GM13977 (cell line): ENCODE measurements around the gene CSMD2.

Source experiments
- DNase-seq: peaks from one replicate; pipeline ENCODE4 v3.0.0; 2012; ENCODE audit warnings: low spot score
- in situ Hi-C: fragments of 300-500 bp; cut with MboI; formaldehyde crosslinking; loops from one replicate; pipeline ENCODE4 v1.12.0; 2022; ENCODE audit warnings: low sequenced_read_pairs, low pct_unique_long_range_greater_than_20kb, mixed read lengths, inconsistent platforms; ENCODE audit not compliant: unreplicated experiment
- TF ChIP-seq, protein P1 (sequence below): IDR thresholded peaks from 2 replicates; pipeline ENCODE4 v1.5.1; 2012; ENCODE audit warnings: mild to moderate bottlenecking, control low read depth; ENCODE audit not compliant: insufficient read depth; ENCODE audit errors: extremely low read depth, missing control alignments

CSMD2 gene

DNA sequence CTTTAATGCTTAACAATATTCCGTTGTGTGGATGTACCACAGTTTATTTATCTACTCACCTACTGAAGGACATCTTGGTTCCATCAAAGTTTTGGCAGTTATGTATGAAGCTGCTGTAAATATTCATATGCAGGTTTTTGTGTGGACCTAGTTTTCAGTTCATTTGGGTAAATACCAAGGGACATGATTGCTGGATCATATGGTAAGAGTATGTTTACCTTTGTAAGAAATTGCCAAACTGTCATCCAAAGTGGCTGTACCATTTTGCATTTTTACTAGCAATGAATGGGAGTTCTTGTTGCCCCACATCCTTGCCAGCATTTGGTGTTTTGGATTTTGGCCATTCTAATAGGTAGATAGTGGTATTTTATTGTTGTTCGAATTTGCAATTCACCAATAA is 682.6 kb downstream of the CSMD2 start:
- in situ Hi-C loops: no loop called here
- no peak for DNase-seq
- TF ChIP-seq, protein P1, sequence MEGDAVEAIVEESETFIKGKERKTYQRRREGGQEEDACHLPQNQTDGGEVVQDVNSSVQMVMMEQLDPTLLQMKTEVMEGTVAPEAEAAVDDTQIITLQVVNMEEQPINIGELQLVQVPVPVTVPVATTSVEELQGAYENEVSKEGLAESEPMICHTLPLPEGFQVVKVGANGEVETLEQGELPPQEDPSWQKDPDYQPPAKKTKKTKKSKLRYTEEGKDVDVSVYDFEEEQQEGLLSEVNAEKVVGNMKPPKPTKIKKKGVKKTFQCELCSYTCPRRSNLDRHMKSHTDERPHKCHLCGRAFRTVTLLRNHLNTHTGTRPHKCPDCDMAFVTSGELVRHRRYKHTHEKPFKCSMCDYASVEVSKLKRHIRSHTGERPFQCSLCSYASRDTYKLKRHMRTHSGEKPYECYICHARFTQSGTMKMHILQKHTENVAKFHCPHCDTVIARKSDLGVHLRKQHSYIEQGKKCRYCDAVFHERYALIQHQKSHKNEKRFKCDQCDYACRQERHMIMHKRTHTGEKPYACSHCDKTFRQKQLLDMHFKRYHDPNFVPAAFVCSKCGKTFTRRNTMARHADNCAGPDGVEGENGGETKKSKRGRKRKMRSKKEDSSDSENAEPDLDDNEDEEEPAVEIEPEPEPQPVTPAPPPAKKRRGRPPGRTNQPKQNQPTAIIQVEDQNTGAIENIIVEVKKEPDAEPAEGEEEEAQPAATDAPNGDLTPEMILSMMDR: no peak

DNA sequence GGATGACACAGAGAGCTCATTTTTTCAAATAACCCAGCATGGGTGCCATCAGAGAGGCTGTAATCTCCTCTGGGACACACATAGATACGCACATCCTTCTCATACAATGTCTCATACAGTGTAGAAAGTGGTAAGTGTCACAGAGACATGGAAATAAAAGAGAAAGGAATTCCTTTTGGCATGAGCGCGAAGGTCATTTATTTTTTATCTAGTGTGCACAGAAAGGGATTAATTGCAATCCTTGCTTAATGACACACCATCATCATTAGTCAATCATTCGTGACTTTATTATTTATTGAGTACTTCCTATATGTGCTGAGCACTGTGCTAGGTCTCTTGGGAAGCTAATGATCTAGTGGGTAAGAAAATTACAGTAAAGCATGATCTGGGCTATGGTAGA is 687.6 kb downstream of the CSMD2 start:
- no peak for DNase-seq
- in situ Hi-C loops: loop anchor here (10.0 kb wide), 1 partner anchor 183 kb away; no protein-coding TSS in a partner anchor
- TF ChIP-seq, protein P1: no peak

GRCh38 chr1:33473900-33474299 is 691.1 kb downstream of the CSMD2 start:
- TF ChIP-seq, protein P1: no peak
- no peak for DNase-seq
- in situ Hi-C loops: loop anchor here (10.0 kb wide), 1 partner anchor 179 kb away; no protein-coding TSS in a partner anchor

- in situ Hi-C loops: loop anchor here (10.0 kb wide), 1 partner anchor 178 kb away; no protein-coding TSS in a partner anchor
- DNase-seq: peak; percentile 87
Measured at GRCh38 chr1:33472269-33472980, 692.6 kb downstream of the CSMD2 start, which contains the start of gene ZSCAN20. Gene ZSCAN20, plus strand, starts transcription at chr1:33472645. Its CDS starts 6,644 bp downstream, at chr1:33479289.

DNA sequence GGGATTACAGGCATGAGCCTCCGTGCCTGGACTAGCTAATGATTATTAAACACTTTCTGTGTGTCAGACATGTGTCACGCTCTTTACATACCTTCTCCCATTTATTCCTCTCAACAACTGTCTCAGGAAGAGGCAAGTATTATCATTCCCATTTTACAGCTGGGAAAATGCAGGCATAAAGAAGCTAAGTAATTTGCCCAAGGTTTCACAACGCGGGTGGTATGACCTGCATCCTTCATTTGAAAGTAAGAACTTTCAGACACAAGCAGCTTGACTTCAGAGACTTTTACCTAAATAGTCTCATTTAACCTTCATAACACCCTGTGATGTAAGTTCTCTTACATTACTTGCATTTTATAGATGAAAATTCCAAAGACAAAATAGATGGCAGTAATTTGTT is 693.6 kb downstream of the CSMD2 start:
- no peak for DNase-seq
- TF ChIP-seq, protein P1: no peak
- in situ Hi-C loops: loop anchor here (10.0 kb wide), 1 partner anchor 177 kb away; no protein-coding TSS in a partner anchor

More at GRCh38 chr1:33472269-33472980, 692.6 kb downstream of the CSMD2 start, which contains the start of gene ZSCAN20:
- TF ChIP-seq, protein P1: no peak

DNA sequence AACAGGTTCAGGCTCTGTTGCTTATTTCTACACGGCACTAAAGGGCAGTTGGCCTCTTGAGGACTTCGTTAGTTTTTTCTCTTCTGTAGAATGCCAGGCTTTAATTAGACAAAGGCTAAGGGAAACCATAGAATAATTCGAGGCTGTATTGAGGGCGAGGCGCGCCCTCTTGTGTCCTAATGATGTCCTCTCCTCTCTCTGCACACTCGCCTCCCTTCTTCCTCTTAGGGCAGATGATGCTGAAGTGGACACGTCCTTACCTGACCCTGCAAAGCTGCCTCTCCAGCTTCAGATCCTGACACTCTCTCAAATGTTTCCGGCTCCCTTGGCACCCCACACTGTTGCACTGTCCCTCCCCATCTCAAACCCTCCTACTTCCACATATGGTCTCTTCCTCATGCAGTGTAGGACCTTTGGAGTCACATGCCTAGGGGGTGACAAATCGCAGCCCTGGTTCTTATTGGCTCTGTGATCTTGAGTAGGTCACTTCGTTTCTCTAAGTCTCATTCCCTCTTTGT is 694.5 kb downstream of the CSMD2 start:
- in situ Hi-C loops: loop anchor here (10.0 kb wide), 1 partner anchor 176 kb away; no protein-coding TSS in a partner anchor
- peak; percentile 75 for DNase-seq
- TF ChIP-seq, protein P1: peak; percentile 88
